Gastroesophageal sphincter (tissue), 4 donors: ENCODE results near the gene LYSMD1. TPM values are rescaled to one million over a fixed set of nuclear protein-coding genes. Genes with fewer than 3 reads are reported as not detected.

Source experiments
- ATAC-seq: fragments of 150-250 bp; one replicate; pipeline ENCODE4 v1.9.1; 2016; ENCODE audit warnings: mild to moderate bottlenecking, moderate library complexity
- H3K27ac ChIP-seq, 4 donors: fragments of 200-600 bp; sonication (generic) in 3 of 4; 1 replicate in 3 of 4; 2 replicates in 1 of 4; pipeline ENCODE4 v1.5.1; 2016 to 2019
- H3K27me3 ChIP-seq: fragments of 200-600 bp; sonication (generic); one replicate; pipeline ENCODE4 v1.5.1; 2019
- H3K36me3 ChIP-seq, 2 donors: fragments of 200-600 bp; sonication (generic); one replicate each; pipeline ENCODE4 v1.5.1; 2019; ENCODE audit warnings: control low read depth in 1 of 2
- H3K4me1 ChIP-seq, 3 donors: fragments of 200-600 bp; sonication (generic); 1 replicate in 2 of 3; 2 replicates in 1 of 3; pipeline ENCODE4 v1.5.1; 2016 to 2019; ENCODE audit warnings: control low read depth in 2 of 3
- H3K4me3 ChIP-seq, 2 donors: fragments of 200-600 bp; sonication (generic); one replicate each; pipeline ENCODE4 v1.5.1; 2019; ENCODE audit warnings: mild to moderate bottlenecking in 1 of 2, moderate library complexity in 1 of 2
- H3K9me3 ChIP-seq, 3 donors: fragments of 200-600 bp; sonication (generic); one replicate each; pipeline ENCODE4 v1.5.1; 2017 to 2019; ENCODE audit warnings: control low read depth in 2 of 3
- CTCF ChIP-seq, 4 experiments: fragments of 200-600 bp in 2 of 4; fragments of 450-650 bp in 2 of 4; sonication (generic) in 1 of 4; IDR thresholded peaks; one replicate each; pipeline ENCODE4 v1.5.1; 2017 to 2019; ENCODE audit warnings: antibody characterized with exemption in 4 of 4, mild to moderate bottlenecking in 2 of 4, moderate library complexity in 2 of 4
- EP300 ChIP-seq: sonication (generic); formaldehyde crosslinking; IDR thresholded peaks from one replicate; pipeline ENCODE4 v1.6.1; 2017; ENCODE audit warnings: antibody characterized with exemption, mild to moderate bottlenecking
- POLR2A ChIP-seq, 2 donors: fragments of 450-650 bp; IDR thresholded peaks; one replicate each; pipeline ENCODE4 v1.6.1; 2017; ENCODE audit warnings: antibody characterized with exemption in 2 of 2, mild to moderate bottlenecking in 2 of 2, moderate library complexity in 1 of 2
- POLR2AphosphoS5 ChIP-seq: sonication (generic); formaldehyde crosslinking; IDR thresholded peaks from one replicate; pipeline ENCODE4 v1.6.1; 2017; ENCODE audit warnings: antibody characterized with exemption
- WGBS, 2 donors: methylation state at CpG; one replicate each; pipeline ENCODE4 v1.1.5; 2018; ENCODE audit warnings: low coverage in 1 of 2; 5-methylcytosine and 5-hydroxymethylcytosine counted together
- total RNA-seq, 4 donors: library from RNA; depleted of rRNA; stranded (reverse); fragments of >200 nt; gene quantifications; one replicate each; pipeline ENCODE4 v1.1.0, GENCODE V29; 2016

The LYSMD1 gene
- total RNA-seq, 4 donors from 2014 or later, result 14.0 to 28.6 (median 14.4) TPM

GRCh38 chr1:151199873-151200581, 34.3 kb upstream of the LYSMD1 start:
- 8 to 19% methylated on average over 10 to 11 of the region's 11 CpGs for WGBS, 2 donors
- peak; percentile 50 for ATAC-seq

GRCh38 chr1:151198254-151199127, 32.8 kb upstream of the LYSMD1 start, which contains the start of gene PIP5K1A:
PIP5K1A (plus strand) TSS chr1:151198552; CDS start chr1:151198997, 445 bp downstream.
- TF ChIP-seq POLR2AphosphoS5 (peak; percentile 94), EP300 (no peak), POLR2A (IDR thresholded peaks at IDR 0.05) (peak; percentile 68 to 77), CTCF (IDR thresholded peaks at IDR 0.05) (no peak)
- H3K27ac ChIP-seq, result peak within 1 kb of the TSS; percentile 79 to 94 (median 91)
- no peaks in the 10 kb centered on the region for H3K9me3 ChIP-seq
- ATAC-seq, result peak; percentile 92
- 0% methylated on average over 5 to 6 of the region's 60 CpGs for WGBS, 2 donors
- H3K4me3 ChIP-seq, result peak within 1 kb of the TSS; percentile 71 to 81
- H3K36me3 ChIP-seq, result peaks cover 0 to 15% of the 10 kb centered on the region in 2 donors
- H3K4me1 ChIP-seq, result peaks cover 5 to 54% (median 20%) of the 10 kb centered on the region in 3 donors
- no peaks in the 10 kb centered on the region for H3K27me3 ChIP-seq

More at GRCh38 chr1:151199873-151200581, 34.3 kb upstream of the LYSMD1 start:
- Histone ChIP-seq H3K9me3 (no peaks in the 10 kb centered on the region), H3K4me1 (peaks cover 5 to 69% (median 20%) of the 10 kb centered on the region in 3 donors), H3K27me3 (no peaks in the 10 kb centered on the region), H3K4me3 (peak overlapping the region; percentile 71 to 81), H3K27ac (peak overlapping the region; percentile 79 to 94 (median 91)), H3K36me3 (peaks cover 0 to 20% of the 10 kb centered on the region in 2 donors)
- no peak for TF ChIP-seq EP300
- TF ChIP-seq POLR2A (IDR thresholded peaks at IDR 0.05), result no peak
- TF ChIP-seq POLR2AphosphoS5, result peak; percentile 8
- no peak for TF ChIP-seq CTCF (IDR thresholded peaks at IDR 0.05)

- WGBS, 2 donors, result 0 to 2% methylated on average over 5 to 10 of the region's 10 CpGs
- H3K4me1 ChIP-seq, result peaks cover 5 to 48% (median 20%) of the 10 kb centered on the region in 3 donors
- TF ChIP-seq POLR2AphosphoS5, result no peak
- no peak for TF ChIP-seq POLR2A (IDR thresholded peaks at IDR 0.05)
- TF ChIP-seq CTCF (IDR thresholded peaks at IDR 0.05), result no peak
- no peak for TF ChIP-seq EP300
- H3K36me3 ChIP-seq, result peaks cover 0 to 9% of the 10 kb centered on the region in 2 donors
- ATAC-seq, result no peak
- H3K4me3 ChIP-seq, result peak overlapping the region; percentile 71 to 81
- no peaks in the 10 kb centered on the region for H3K9me3 ChIP-seq
- H3K27me3 ChIP-seq, result no peaks in the 10 kb centered on the region
- peak overlapping the region; percentile 70 to 94 (median 91) for H3K27ac ChIP-seq
These were observed 32.2 kb upstream of the LYSMD1 start for GRCh38 chr1:151197863-151198253.

- TF ChIP-seq CTCF (IDR thresholded peaks at IDR 0.05) (peak in 3 of 4 experiments; percentile 69 to 76 (median 70)), POLR2A (IDR thresholded peaks at IDR 0.05) (no peak), POLR2AphosphoS5 (no peak), EP300 (no peak)
- no peaks in the 10 kb centered on the region for H3K27me3 ChIP-seq
- H3K4me1 ChIP-seq, result peaks cover 5 to 33% (median 10%) of the 10 kb centered on the region in 3 donors
- WGBS, 2 donors, result 0 to 17% methylated on average over 1 to 11 of the region's 14 CpGs
- no peaks in the 10 kb centered on the region for H3K9me3 ChIP-seq
- H3K36me3 ChIP-seq, result no peaks in the 10 kb centered on the region
- ATAC-seq, result peak; percentile 21
- peak overlapping the region; percentile 38 to 93 (median 76) for H3K27ac ChIP-seq
- H3K4me3 ChIP-seq, result peak overlapping the region in 1 of 2 donors; percentile 20
These were observed 30.6 kb upstream of the LYSMD1 start for GRCh38 chr1:151196292-151196800.
